ENCODE measurements around the gene CDC42BPG.

The CDC42BPG gene

DNA sequence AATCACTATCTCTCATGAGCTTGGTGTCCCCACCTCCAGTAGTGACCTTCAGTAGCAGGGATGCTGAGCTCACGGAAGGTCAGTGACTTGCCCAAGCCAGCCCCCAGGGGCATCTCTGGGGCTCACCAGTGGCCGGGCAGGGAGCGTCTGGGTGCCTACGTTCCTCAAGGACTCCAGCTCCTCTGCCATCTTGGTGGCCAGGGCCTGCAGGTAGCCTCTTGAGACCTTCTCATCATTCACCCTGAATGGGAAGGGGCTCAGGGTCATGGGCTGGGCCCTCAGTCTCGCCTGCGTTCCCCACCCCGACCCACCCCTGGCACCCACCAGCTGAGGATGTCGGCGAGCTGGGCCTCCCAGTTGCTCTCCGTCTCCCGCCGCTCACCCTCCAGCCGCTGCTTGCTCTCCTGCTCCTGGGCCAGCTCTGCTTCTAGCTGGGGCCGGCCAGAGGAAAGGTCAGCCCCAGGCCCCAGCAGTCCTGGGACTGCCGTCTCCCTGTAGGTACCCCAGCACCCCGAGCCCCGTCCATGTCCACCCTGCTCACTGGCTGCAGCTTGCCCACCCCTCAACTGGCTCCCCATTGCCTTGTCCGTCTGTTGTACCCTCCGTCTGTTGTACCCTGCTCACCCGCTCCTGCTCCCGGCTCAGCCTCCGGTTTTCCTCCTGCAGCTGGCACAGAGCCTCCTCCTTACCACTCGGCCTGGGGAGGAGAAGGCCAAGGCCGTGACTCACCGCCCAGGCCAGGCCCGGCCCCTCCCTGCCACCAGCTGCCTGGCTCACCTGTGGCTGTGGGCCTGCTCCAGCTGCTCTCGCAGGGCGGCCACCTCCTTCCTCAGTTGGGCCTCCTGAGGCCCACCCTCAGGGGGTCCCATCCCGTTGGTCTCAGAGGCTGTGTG, 9.5 kb downstream of the CDC42BPG start:
- no peak for TF ChIP-seq CTCF (IDR thresholded peaks at IDR 0.05; ENCODE audit: low read depth, low read length)
- no peak for DNase-seq (ENCODE audit: extremely low read depth, low read depth)

GRCh38 chr11:64834031-64834722, 10.3 kb downstream of the CDC42BPG start:
- no peak for TF ChIP-seq CTCF (IDR thresholded peaks at IDR 0.05; ENCODE audit: low read depth, low read length)
- DNase-seq (ENCODE audit: extremely low read depth, low read depth) = no peak

DNA sequence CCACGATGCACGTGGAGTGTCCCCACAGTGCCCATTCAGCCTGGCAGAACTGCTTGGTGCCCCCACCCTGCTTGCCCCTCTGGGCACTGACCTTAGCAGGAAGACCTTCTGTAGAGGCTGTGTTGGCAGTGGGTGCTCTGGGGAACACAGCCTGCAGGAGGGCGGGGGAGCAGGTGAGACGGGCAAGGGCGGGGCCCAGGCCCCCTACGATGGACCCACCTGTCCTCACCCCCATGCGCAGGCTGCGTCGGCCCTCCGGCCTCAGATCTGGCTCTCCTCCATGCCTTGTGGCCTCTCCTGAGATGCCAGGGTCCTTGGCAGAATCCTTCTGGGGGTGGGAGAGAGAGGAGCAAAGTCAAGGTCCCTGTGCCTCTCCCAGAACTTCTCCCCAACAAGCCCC, 10.9 kb downstream of the CDC42BPG start:
- no peak for TF ChIP-seq CTCF (IDR thresholded peaks at IDR 0.05; ENCODE audit: low read depth, low read length)
- DNase-seq (ENCODE audit: extremely low read depth, low read depth) = no peak

GRCh38 chr11:64833198-64833502, 11.3 kb downstream of the CDC42BPG start:
- DNase-seq (ENCODE audit: extremely low read depth, low read depth) = no peak
- TF ChIP-seq CTCF (IDR thresholded peaks at IDR 0.05; ENCODE audit: low read depth, low read length) = no peak

DNA sequence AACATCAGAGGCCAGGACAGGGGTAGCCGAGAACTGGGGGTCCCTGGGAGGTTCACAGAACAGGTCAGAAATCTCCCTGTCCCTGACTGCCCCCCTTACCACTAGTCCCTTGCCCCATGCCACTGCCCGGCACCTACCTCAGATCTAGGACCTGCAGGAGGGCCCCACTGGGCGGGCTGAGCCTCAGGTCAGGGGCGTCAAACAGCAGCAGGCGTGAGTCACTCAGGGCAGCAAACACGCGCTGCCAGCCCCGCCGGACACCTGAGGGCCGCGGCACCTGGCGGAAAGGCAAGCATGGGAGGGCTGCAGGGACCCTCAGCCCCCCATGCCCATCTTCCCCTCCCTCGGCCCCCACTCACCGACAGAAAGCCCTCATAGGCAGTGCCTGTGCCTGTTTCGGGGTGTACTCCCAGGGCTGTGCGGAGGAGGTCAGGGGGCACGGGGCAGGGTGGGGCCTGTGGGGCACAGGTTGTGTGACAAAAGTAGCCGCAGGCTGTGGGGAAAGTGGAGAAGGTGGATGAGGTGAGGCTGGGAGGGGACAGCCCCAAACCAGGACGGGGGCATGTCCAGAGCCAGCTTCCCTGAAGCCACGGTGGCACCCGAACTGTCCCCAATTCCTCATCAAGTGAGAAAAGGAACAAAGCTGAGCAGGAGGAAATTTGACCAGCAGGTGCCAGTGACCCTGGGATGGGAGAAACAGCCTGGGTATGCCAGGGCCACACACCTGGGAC, 11.8 kb downstream of the CDC42BPG start:
- no peak for DNase-seq (ENCODE audit: extremely low read depth, low read depth)
- no peak for TF ChIP-seq CTCF (IDR thresholded peaks at IDR 0.05; ENCODE audit: low read depth, low read length)

DNA sequence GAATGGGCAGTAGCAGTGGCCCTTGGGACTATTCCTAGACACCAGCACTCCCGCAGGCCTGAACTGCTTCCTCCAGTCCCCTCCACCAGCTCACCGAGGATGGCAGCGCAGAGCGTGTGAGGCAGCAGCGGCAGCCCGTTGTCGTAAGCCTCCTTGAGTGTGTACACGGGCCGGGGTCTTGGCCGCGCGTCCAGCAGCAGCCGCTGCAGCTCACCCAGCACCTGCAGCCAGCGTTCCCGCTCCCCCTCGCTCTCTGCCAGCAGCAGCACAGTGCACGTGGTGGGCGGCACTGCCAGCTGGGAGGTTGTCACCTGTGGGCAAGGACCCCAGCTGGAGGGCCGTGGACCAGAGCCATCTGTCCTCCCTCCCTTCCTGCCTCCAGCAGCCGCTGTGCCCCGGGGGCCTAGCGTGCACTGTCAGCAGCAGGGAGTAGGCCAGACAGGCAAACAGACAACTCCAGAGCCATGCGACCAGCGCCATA, 13.0 kb downstream of the CDC42BPG start:
- TF ChIP-seq CTCF (IDR thresholded peaks at IDR 0.05; ENCODE audit: low read depth, low read length) = no peak

More for the DNA sequence above, 13.0 kb downstream of the CDC42BPG start:
- no peak for DNase-seq (ENCODE audit: extremely low read depth, low read depth)

Measured in AG09319 (cell line).